ENCODE results near the gene PTTG1.
A peak's percentile ranks its signal among the peaks of the same experiment; 100 is the strongest.

PTTG1 gene

GRCh38 chr5:160456480-160457177, 35.0 kb downstream of the PTTG1 start:
- no peak for DNase-seq

- DNase-seq = no peak
Measured at GRCh38 chr5:160457252-160457651, 35.6 kb downstream of the PTTG1 start.

GRCh38 chr5:160458806-160459800, 37.4 kb downstream of the PTTG1 start:
- DNase-seq = no peak

- no peak for DNase-seq
Measured at GRCh38 chr5:160460377-160461049, 38.9 kb downstream of the PTTG1 start.

- DNase-seq = no peak
Measured at GRCh38 chr5:160461378-160461777, 39.7 kb downstream of the PTTG1 start.

- DNase-seq = no peak
Measured at GRCh38 chr5:160462167-160462566, 40.5 kb downstream of the PTTG1 start.

GRCh38 chr5:160463227-160463626, 41.6 kb downstream of the PTTG1 start:
- no peak for DNase-seq

GRCh38 chr5:160463740-160464465, 42.2 kb downstream of the PTTG1 start:
- no peak for DNase-seq

- no peak for DNase-seq
Measured at GRCh38 chr5:160464466-160464797, 42.8 kb downstream of the PTTG1 start.

- no peak for DNase-seq
Measured at GRCh38 chr5:160466116-160466515, 44.5 kb downstream of the PTTG1 start.

GRCh38 chr5:160466889-160467554, 45.4 kb downstream of the PTTG1 start:
- no peak for DNase-seq

GRCh38 chr5:160467555-160468362, 46.1 kb downstream of the PTTG1 start:
- peak; percentile 81 for DNase-seq

- no peak for DNase-seq
Measured at GRCh38 chr5:160468363-160468975, 46.8 kb downstream of the PTTG1 start.

GRCh38 chr5:160469156-160470144, 47.8 kb downstream of the PTTG1 start:
- DNase-seq = no peak

- DNase-seq = no peak
Measured at GRCh38 chr5:160470437-160471361, 49.0 kb downstream of the PTTG1 start.

GRCh38 chr5:160471761-160472160, 50.1 kb downstream of the PTTG1 start:
- DNase-seq = no peak

- DNase-seq = no peak
Measured at GRCh38 chr5:160472482-160472881, 50.8 kb downstream of the PTTG1 start.

- no peak for DNase-seq
Measured at GRCh38 chr5:160473681-160474080, 52.0 kb downstream of the PTTG1 start.

All from CD4-positive, alpha-beta T cell treated with Interleukin-17A for 4 hours (primary cell).